Immature natural killer cell (primary cell): Measurements from ENCODE around the gene ACHE. TPM values are rescaled to one million over a fixed set of nuclear protein-coding genes. Genes with fewer than 3 reads are reported as not detected.
A peak's percentile ranks its signal among the peaks of the same experiment; 100 is the strongest.
"Not testable (repeated sequence)": the region's sequence is repeated elsewhere in the genome, so short reads cannot be mapped to it uniquely, and the experiment has no call there.

Experiments
- DNase-seq, 3 donors: peaks; one replicate each; pipeline ENCODE4 v3.0.0; 2022; ENCODE audit warnings: mixed read lengths in 1 of 3
- H3K27ac Mint-ChIP-seq, 6 donors: one replicate each; pipeline ENCODE4 v1.8.0; 2020; ENCODE audit warnings: mixed read lengths in 6 of 6, mild to moderate bottlenecking in 5 of 6, inconsistent platforms in 4 of 6, moderate library complexity in 3 of 6
- H3K27me3 Mint-ChIP-seq, 3 donors: one replicate each; pipeline ENCODE4 v1.8.0; 2020 to 2021; ENCODE audit warnings: low read depth in 3 of 3, mild to moderate bottlenecking in 3 of 3, mixed read lengths in 3 of 3, moderate library complexity in 3 of 3, inconsistent platforms in 1 of 3
- H3K36me3 Mint-ChIP-seq, 3 donors: one replicate each; pipeline ENCODE4 v1.8.0; 2020; ENCODE audit warnings: mixed read lengths in 3 of 3, inconsistent platforms in 2 of 3, mild to moderate bottlenecking in 2 of 3
- H3K4me1 Mint-ChIP-seq, 2 donors: one replicate each; pipeline ENCODE4 v1.8.0; 2020; ENCODE audit warnings: inconsistent platforms in 2 of 2, mild to moderate bottlenecking in 2 of 2, mixed read lengths in 2 of 2, moderate library complexity in 1 of 2
- H3K4me3 Mint-ChIP-seq, 5 donors: one replicate each; pipeline ENCODE4 v1.8.0; 2020; ENCODE audit warnings: mild to moderate bottlenecking in 5 of 5, mixed read lengths in 5 of 5, inconsistent platforms in 3 of 5, moderate library complexity in 3 of 5
- H3K9me3 Mint-ChIP-seq, 6 donors: one replicate each; pipeline ENCODE4 v1.8.0; 2020; ENCODE audit warnings: mild to moderate bottlenecking in 6 of 6, mixed read lengths in 6 of 6, inconsistent platforms in 4 of 6, moderate library complexity in 3 of 6
- polyA plus RNA-seq, 3 donors: library from polyadenylated mRNA; unstranded; fragments of 300-500 nt; fragmentation: Illumina TruSeq; gene quantifications; one replicate each; pipeline ENCODE4 v1.2.3, GENCODE V29; 2021

ACHE gene
- polyA plus RNA-seq, 3 donors from 2014 or later = not detected

DNA sequence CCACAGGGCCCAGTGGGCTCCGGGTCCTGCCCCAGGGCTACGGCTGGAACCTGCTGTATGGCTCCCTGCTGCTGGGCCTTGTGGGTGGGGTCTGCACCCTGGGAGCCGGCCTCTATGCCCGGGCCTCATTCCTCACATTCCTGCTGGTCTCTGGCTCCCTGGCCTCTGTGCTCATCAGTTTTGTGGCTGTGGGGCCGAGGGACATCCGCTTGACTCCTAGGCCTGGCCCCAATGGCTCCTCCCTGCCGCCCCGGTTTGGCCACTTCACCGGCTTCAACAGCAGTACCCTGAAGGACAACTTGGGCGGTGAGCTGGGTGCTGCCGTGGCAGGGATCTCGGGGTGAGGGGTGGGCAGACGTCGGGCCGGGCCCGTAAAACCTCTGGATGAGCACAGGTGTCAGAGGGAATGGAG lies 38.8 kb downstream of the ACHE start:
- peaks cover 14 to 19% of the 10 kb centered on the region in 2 donors for H3K4me1 Mint-ChIP-seq
- no peaks in the 10 kb centered on the region for H3K9me3 Mint-ChIP-seq
- no peak overlapping the region for H3K4me3 Mint-ChIP-seq
- H3K27ac Mint-ChIP-seq = no peak overlapping the region
- peaks cover 0 to 2% (median 1%) of the 10 kb centered on the region in 3 donors for H3K27me3 Mint-ChIP-seq
- DNase-seq = no peak
- H3K36me3 Mint-ChIP-seq = peaks cover 5 to 19% (median 12%) of the 10 kb centered on the region in 3 donors

DNA sequence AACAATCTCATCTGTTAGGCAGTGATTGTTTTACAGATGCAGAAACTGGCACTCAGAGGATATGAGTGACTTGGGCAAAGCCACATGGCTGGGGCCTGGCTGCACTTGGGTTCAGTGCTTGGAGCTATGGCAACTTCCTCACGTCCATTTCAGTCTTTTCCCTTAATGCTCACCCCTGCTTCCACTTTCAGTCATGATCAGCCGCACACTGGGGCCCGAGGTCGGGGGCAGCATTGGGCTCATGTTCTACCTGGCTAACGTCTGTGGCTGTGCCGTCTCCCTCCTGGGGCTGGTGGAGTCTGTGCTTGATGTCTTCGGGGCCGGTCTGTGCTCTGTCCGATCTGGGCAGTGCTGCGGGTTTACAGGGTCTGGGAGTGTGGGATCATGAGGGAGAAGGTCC lies 40.2 kb downstream of the ACHE start:
- peaks cover 0 to 2% (median 0%) of the 10 kb centered on the region in 3 donors for H3K27me3 Mint-ChIP-seq
- peaks cover 2 to 13% (median 8%) of the 10 kb centered on the region in 3 donors for H3K36me3 Mint-ChIP-seq
- no peaks in the 10 kb centered on the region for H3K9me3 Mint-ChIP-seq
- DNase-seq = no peak
- H3K4me1 Mint-ChIP-seq = peaks cover 17 to 22% of the 10 kb centered on the region in 2 donors
- peak overlapping the region in 2 of 5 donors; percentile 11 to 41 for H3K4me3 Mint-ChIP-seq
- peak overlapping the region in 2 of 6 donors; percentile 30 to 75 for H3K27ac Mint-ChIP-seq

DNA sequence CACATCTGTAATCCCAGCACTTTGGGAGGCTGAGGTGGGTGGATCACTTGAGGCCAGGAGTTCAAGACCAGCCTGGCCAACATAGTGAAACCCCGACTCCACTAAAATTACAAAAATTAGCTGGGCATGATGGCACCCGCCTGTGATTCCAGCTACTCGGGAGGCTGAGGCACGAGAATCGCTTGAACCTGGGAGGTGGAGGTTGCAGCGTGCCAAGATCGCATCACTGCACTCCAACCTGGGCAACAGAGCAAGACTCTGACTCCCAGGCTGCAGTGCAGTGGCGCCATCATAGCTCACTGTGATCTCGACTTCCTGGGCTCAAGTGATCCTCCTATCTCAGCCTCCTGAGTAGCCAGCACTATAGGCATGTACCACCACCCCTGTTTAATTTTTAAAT lies 40.8 kb downstream of the ACHE start:
- DNase-seq, H3K27ac Mint-ChIP-seq, H3K27me3 Mint-ChIP-seq, H3K36me3 Mint-ChIP-seq, H3K9me3 Mint-ChIP-seq: not testable (repeated sequence)
- H3K4me1 Mint-ChIP-seq = peaks cover 17 to 22% of the 10 kb centered on the region in 2 donors
- H3K4me3 Mint-ChIP-seq = peak overlapping the region in 2 of 5 donors; percentile 4 to 24

DNA sequence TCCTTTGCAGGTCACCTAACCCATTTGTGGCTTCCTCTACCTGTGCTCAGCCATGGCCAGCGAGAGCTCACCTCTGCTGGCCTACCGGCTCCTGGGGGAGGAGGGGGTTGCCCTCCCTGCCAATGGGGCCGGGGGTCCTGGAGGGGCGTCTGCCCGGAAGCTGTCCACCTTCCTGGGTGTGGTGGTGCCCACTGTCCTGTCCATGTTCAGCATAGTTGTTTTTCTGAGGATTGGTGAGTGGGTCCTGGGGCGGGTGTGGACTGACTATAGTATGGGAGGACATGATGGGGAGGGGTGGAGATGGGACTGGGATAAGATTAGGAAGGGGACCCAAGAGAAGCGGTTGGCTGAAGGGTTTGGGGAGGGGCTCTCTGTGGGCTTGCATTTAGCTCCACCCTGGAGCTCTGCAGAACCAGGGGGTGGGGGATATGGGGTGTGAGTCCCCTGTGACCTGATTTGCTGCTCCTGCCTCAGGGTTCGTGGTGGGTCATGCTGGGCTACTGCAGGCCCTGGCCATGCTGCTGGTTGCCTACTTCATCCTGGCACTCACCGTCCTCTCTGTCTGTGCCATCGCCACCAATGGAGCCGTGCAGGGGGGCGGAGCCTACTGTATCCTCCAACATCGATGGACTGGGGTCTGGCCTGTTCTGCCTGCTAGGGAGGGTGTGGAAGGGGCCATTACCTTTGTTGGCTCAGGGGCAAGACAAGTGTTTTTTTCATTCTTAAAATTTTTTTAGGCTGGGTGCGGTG lies 41.4 kb downstream of the ACHE start:
- Mint-ChIP-seq H3K4me3 (peak overlapping the region; percentile 42 to 89 (median 85)), H3K27me3 (peaks cover 0 to 2% (median 0%) of the 10 kb centered on the region in 3 donors), H3K4me1 (peaks cover 17 to 22% of the 10 kb centered on the region in 2 donors), H3K36me3 (peaks cover 0 to 4% (median 0%) of the 10 kb centered on the region in 3 donors), H3K9me3 (no peaks in the 10 kb centered on the region), H3K27ac (peak overlapping the region in 2 of 6 donors; percentile 23 to 61)
- DNase-seq = no peak

DNA sequence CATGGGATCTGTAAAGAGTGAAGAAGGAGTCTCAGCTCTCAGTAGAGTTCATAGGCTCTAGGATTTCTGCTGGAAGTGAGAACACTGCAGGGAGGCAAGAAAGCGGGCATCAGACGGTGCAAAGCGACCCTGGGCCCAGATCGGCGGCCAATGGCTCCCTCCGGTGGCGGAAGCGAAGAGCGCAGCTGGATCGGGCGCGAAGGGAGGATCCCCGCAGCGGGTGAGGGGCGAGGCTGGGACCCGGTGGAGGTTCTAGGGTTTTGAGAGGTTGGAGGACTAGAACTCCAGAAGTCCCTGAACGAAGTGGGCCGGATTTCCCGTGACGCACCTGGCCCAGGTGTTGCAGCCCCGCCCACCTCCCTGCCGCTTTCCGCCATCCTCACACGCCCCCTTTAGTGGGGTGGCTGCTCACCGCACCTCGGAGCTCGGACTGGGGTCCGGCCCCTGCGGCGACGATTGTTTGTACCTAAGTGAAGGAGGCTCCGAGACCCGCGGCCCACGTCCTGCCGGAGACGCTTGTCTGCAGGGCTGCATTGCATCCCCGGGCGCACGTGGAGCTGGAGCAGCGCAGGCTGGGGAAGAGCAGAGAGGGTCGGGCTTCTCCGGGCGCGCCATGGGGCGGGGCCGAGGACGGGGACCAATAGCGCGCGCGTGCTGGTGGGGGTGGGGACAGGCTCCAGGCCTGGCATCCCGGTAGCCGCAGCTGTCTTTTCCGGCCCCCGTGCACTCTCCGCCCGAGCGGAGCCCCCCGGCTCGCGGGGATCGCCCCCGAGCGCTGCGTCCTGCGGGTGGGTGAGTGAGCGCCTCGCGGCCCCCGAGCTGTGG lies 43.4 kb downstream of the ACHE start, which contains the start of gene SLC12A9:
TSS of gene SLC12A9 (plus strand) at position 666 of the 825 bp plus-strand sequence. CDS start 1,485 bp downstream, outside the sequence.
- peaks cover 0 to 2% (median 0%) of the 10 kb centered on the region in 3 donors for H3K36me3 Mint-ChIP-seq
- H3K9me3 Mint-ChIP-seq = no peaks in the 10 kb centered on the region
- H3K4me1 Mint-ChIP-seq = peaks cover 17 to 22% of the 10 kb centered on the region in 2 donors
- peak; percentile 71 to 77 (median 74) for DNase-seq
- H3K4me3 Mint-ChIP-seq = peak within 1 kb of the TSS; percentile 85 to 92 (median 89)
- H3K27me3 Mint-ChIP-seq = peaks cover 0 to 2% (median 0%) of the 10 kb centered on the region in 3 donors
- H3K27ac Mint-ChIP-seq = peak within 1 kb of the TSS; percentile 65 to 91 (median 81)

DNA sequence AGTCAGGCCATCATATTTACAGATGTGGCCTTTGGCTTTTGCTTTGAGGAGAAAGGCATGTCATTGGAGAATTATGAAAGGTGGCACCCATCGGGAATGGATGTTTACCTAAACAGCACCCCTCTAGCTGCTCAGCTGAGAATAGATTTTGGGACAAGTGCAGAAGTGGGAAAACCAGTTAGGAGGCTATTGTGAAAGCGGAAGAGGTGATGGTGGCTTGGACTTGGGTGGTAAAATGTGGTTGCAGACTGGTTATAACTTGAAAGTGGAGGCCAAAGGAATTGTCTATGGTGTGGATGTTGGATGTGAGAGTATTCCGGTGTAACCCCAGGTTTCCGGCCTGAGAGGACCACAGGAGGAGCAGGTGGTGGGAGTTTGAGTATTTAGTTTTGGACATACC lies 48.3 kb downstream of the ACHE start:
- Mint-ChIP-seq H3K27me3 (peaks cover 0 to 2% (median 0%) of the 10 kb centered on the region in 3 donors), H3K9me3 (no peaks in the 10 kb centered on the region), H3K4me3 (no peak overlapping the region), H3K36me3 (no peaks in the 10 kb centered on the region), H3K27ac (no peak overlapping the region), H3K4me1 (peaks cover 5 to 7% of the 10 kb centered on the region in 2 donors)
- DNase-seq = no peak

DNA sequence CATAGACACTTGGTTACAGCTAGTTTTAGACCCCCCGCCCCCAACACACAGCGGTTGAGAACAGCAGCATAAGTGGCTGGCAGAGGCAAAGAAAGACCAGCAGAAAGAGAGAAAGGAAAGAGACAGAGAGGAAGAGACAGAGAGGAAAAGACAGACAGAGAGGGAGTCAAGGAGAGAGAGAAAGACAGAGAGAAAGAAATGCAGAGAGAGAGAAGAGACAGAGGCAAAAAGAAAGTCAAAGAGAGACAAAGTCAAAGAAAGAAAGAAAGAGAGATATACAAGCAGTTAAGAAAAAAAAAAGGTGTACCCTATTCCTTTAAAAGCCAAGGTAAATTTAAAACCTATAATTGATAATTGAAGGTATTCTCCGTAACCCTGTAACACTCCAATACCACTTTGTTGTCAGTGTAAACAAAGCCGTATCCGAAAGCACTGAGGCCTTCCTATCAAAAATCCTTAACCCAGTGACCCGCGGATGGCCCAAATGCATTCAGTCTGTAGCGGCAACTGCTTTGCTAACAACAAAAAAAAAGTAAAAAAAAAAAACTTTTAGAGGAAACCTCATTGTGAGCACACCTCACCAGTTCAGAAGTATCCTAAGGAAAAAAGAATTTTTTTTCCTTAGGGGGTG lies 55.1 kb downstream of the ACHE start:
- no peak for DNase-seq
- Mint-ChIP-seq H3K4me3 (no peak overlapping the region), H3K36me3 (no peaks in the 10 kb centered on the region), H3K4me1 (peaks cover 10% of the 10 kb centered on the region in 2 donors), H3K27me3 (peaks cover 0 to 5% (median 2%) of the 10 kb centered on the region in 3 donors), H3K27ac (no peak overlapping the region), H3K9me3 (no peaks in the 10 kb centered on the region)

Other genes with a start within 250 kb of the ACHE start
- gene ACTL6B, start 239.4 kb downstream of the ACHE start, polyA plus RNA-seq = not detected
- 10 to 100 TPM; 61.4 to 71.8 (median 64.8) TPM for gene GNB2, start 222.1 kb downstream of the ACHE start, polyA plus RNA-seq
- gene GIGYF1, start 201.6 kb downstream of the ACHE start, polyA plus RNA-seq = 1 to 10 TPM in 1 of 3 donors, under 1 TPM in 2; 0.03 to 2.0 (median 0.47) TPM
- 10 to 100 TPM; 65.1 to 70.3 (median 67.0) TPM for gene POP7, start 189.8 kb downstream of the ACHE start, polyA plus RNA-seq
- gene EPO, start 175.4 kb downstream of the ACHE start, polyA plus RNA-seq = not detected
- gene ZAN, start 162.3 kb downstream of the ACHE start, polyA plus RNA-seq = not detected
- under 1 TPM in 1 of 3 donors, not detected in 2; 0.37 TPM for gene EPHB4, start 68.4 kb downstream of the ACHE start, polyA plus RNA-seq
- 1 to 10 TPM; 3.2 to 5.9 (median 4.7) TPM for gene SLC12A9, start 43.2 kb downstream of the ACHE start, polyA plus RNA-seq
- gene TRIP6, start 28.5 kb downstream of the ACHE start, polyA plus RNA-seq = under 1 TPM in 1 of 3 donors, not detected in 2; 0.11 TPM
- gene SRRT, start 20.8 kb downstream of the ACHE start, polyA plus RNA-seq = 10 to 100 TPM; 24.9 to 73.4 (median 33.2) TPM
- gene UFSP1, start 6.2 kb downstream of the ACHE start, polyA plus RNA-seq = 1 to 10 TPM in 1 of 3 donors, under 1 TPM in 1, not detected in 1; 0.59 to 1.1 TPM
- gene MUC3A, start 53.6 kb upstream of the ACHE start, polyA plus RNA-seq = not detected
- gene MUC12, start 73.7 kb upstream of the ACHE start, polyA plus RNA-seq = under 1 TPM in 1 of 3 donors, not detected in 2; 0.96 TPM
- not detected for gene MUC17, start 124.2 kb upstream of the ACHE start, polyA plus RNA-seq
- 10 to 100 TPM in 1 of 3 donors, 1 to 10 TPM in 2; 1.5 to 20.6 (median 2.7) TPM for gene TRIM56, start 189.6 kb upstream of the ACHE start, polyA plus RNA-seq
- gene SERPINE1, start 231.2 kb upstream of the ACHE start, polyA plus RNA-seq = 1 to 10 TPM in 2 of 3 donors, not detected in 1; 1.4 to 1.5 TPM